Mesothelial cell of epicardium (in vitro differentiated cells): ENCODE measurements around the gene KRTAP12-4. TPM values are rescaled to one million over a fixed set of nuclear protein-coding genes. Genes with fewer than 3 reads are reported as not detected.
"Not testable (repeated sequence)": the region's sequence is repeated elsewhere in the genome, so short reads cannot be mapped to it uniquely, and the experiment has no call there.

Experiments
- DNase-seq, 2 experiments: peaks; one replicate each; pipeline ENCODE4 v3.0.0; 2021; ENCODE audit warnings: low spot score in 2 of 2; ENCODE audit not compliant: unreplicated experiment in 2 of 2
- H3K27ac Mint-ChIP-seq: 2 replicates; pipeline ENCODE4 v1.8.0; 2021; ENCODE audit warnings: mixed read lengths
- H3K27me3 Mint-ChIP-seq: 2 replicates; pipeline ENCODE4 v1.8.0; 2021; ENCODE audit warnings: low read depth, mixed read lengths
- H3K36me3 Mint-ChIP-seq: 2 replicates; pipeline ENCODE4 v1.8.0; 2021; ENCODE audit warnings: mixed read lengths
- H3K4me1 Mint-ChIP-seq: 2 replicates; pipeline ENCODE4 v1.8.0; 2021; ENCODE audit warnings: mixed read lengths
- H3K4me3 Mint-ChIP-seq: 2 replicates; pipeline ENCODE4 v1.8.0; 2021; ENCODE audit warnings: mild to moderate bottlenecking, moderate library complexity, mixed read lengths
- H3K9me3 Mint-ChIP-seq: 2 replicates; pipeline ENCODE4 v1.8.0; 2021; ENCODE audit warnings: mixed read lengths
- total RNA-seq: library from RNA; stranded (reverse); gene quantifications from 3 replicates; pipeline ENCODE4 v1.2.1, GENCODE V29; 2021
- TF ChIP-seq, protein P1 (sequence below): fragments of 200-600 bp; sonication (generic); IDR thresholded peaks from one replicate; pipeline ENCODE4 v1.5.0; 2021; ENCODE audit warnings: antibody characterized with exemption; ENCODE audit not compliant: unreplicated experiment

The KRTAP12-4 gene
- total RNA-seq, 1 donor from 2014 or later = not detected

DNA sequence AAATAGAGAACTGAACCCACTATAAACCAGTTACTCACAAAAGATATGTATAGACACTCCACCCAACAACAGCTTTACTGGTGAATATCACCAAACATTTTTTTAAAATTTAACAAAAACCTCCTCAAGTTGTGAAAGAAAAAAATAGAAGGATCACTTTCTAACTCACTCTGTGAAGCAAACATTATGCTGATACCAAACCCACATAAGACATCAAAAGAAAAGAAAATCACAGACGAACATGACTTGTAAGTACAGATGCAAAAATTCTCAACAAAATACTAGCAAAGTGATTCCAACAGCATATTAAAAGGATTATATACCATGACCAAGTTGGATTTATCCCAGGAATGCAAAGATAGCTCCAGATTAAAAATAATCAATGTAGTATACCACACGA lies 37.2 kb upstream of the KRTAP12-4 start:
- H3K4me3 Mint-ChIP-seq = no peak overlapping the region
- peaks cover 21% of the 10 kb centered on the region for H3K9me3 Mint-ChIP-seq
- TF ChIP-seq, protein P1, sequence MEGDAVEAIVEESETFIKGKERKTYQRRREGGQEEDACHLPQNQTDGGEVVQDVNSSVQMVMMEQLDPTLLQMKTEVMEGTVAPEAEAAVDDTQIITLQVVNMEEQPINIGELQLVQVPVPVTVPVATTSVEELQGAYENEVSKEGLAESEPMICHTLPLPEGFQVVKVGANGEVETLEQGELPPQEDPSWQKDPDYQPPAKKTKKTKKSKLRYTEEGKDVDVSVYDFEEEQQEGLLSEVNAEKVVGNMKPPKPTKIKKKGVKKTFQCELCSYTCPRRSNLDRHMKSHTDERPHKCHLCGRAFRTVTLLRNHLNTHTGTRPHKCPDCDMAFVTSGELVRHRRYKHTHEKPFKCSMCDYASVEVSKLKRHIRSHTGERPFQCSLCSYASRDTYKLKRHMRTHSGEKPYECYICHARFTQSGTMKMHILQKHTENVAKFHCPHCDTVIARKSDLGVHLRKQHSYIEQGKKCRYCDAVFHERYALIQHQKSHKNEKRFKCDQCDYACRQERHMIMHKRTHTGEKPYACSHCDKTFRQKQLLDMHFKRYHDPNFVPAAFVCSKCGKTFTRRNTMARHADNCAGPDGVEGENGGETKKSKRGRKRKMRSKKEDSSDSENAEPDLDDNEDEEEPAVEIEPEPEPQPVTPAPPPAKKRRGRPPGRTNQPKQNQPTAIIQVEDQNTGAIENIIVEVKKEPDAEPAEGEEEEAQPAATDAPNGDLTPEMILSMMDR = no peak

DNA sequence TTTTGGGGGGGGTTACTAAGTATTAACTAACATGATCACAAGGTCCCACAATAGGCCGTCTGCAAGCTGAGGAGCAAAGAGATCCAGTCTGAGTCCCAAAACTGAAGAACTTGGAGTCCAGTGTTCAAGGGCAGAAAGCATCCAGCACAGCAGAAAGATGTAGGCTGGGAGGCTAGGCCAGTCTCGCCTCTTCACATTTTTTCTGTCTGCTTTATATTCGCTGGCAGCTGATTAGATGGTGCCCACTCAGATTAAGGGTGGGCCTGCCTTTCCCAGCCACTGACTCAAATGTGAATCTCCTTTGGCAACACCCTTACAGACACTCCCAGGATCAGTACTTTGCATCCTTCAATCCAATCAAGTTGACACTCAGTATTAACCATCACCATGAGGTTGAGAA lies 35.3 kb upstream of the KRTAP12-4 start:
- not testable (repeated sequence) for H3K36me3 Mint-ChIP-seq, H3K4me1 Mint-ChIP-seq, H3K4me3 Mint-ChIP-seq, H3K27ac Mint-ChIP-seq
- Mint-ChIP-seq H3K27me3 (peaks cover 49% of the 10 kb centered on the region), H3K9me3 (peaks cover 21% of the 10 kb centered on the region)
- peak in 1 of 2 experiments; percentile 13 for DNase-seq

More for the DNA sequence above, 37.2 kb upstream of the KRTAP12-4 start:
- peaks cover 51% of the 10 kb centered on the region for H3K27me3 Mint-ChIP-seq
- H3K27ac Mint-ChIP-seq = no peak overlapping the region
- DNase-seq = no peak
- H3K36me3 Mint-ChIP-seq = peaks cover 2% of the 10 kb centered on the region
- H3K4me1 Mint-ChIP-seq = peaks cover 2% of the 10 kb centered on the region

DNA sequence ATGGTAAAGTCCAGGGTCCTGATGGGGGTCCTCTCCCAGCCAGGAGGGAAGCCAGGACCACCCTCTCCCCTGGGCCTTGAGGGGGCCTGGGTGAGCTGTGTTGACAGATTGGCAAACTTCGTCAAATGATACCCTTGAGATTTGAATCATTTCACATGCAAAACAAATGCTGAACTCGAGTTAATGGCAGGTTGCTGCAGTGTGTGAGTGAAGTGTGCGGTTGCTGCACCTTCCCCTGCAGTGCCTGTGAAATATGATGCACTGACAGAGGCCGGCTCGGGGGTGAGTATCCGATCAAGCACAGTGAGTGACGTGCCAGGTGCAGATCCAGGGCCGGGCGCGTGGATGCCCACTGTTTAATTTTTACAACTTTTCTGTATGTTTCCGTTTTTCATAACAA lies 33.2 kb upstream of the KRTAP12-4 start:
- TF ChIP-seq, protein P1 = no peak
- Mint-ChIP-seq H3K9me3 (peaks cover 5% of the 10 kb centered on the region), H3K4me3 (no peak overlapping the region), H3K27ac (no peak overlapping the region), H3K36me3 (peaks cover 2% of the 10 kb centered on the region), H3K27me3 (peaks cover 58% of the 10 kb centered on the region), H3K4me1 (peaks cover 5% of the 10 kb centered on the region)
- DNase-seq = peak in 1 of 2 experiments; percentile 10

DNA sequence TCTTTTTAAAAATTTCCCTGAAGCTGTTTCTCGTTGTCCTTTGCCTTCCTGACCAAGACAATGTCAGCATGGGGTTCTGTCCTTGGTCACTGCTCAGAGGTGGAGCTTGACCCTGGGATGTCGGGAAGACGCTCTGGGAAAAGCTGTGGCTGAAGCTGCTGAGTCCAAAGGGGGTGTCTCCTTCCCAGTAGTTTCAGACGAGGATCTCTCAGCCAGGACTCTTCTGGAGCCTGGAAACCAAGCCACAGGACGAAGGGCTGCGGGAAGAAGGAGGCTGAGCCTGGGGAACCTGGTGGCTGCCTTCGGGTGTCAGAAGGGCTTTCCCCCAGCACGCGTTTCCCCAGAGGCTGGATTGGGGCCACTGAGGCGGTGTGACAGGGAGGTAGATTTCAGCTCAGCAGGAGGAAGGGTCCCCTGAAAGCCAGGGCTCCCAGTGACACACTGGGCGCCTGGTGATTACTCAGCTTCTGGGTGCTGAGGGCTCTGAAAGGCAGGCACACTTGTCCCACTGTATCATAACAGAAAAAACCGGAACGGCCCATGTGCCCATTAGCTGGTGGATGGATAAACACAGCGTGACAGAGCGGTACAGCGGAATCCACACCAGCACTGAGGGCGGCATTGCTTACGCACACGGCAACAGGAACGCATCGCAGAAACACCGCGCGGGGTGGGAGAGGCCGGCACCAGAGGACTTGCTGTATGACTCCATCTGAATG lies 32.5 kb upstream of the KRTAP12-4 start:
- H3K9me3 Mint-ChIP-seq = no peaks in the 10 kb centered on the region
- H3K27ac Mint-ChIP-seq = no peak overlapping the region
- H3K4me3 Mint-ChIP-seq = no peak overlapping the region
- DNase-seq = peak in 1 of 2 experiments; percentile 28
- peaks cover 5% of the 10 kb centered on the region for H3K4me1 Mint-ChIP-seq
- TF ChIP-seq, protein P1 = no peak
- H3K36me3 Mint-ChIP-seq = no peaks in the 10 kb centered on the region
- peaks cover 64% of the 10 kb centered on the region for H3K27me3 Mint-ChIP-seq

DNA sequence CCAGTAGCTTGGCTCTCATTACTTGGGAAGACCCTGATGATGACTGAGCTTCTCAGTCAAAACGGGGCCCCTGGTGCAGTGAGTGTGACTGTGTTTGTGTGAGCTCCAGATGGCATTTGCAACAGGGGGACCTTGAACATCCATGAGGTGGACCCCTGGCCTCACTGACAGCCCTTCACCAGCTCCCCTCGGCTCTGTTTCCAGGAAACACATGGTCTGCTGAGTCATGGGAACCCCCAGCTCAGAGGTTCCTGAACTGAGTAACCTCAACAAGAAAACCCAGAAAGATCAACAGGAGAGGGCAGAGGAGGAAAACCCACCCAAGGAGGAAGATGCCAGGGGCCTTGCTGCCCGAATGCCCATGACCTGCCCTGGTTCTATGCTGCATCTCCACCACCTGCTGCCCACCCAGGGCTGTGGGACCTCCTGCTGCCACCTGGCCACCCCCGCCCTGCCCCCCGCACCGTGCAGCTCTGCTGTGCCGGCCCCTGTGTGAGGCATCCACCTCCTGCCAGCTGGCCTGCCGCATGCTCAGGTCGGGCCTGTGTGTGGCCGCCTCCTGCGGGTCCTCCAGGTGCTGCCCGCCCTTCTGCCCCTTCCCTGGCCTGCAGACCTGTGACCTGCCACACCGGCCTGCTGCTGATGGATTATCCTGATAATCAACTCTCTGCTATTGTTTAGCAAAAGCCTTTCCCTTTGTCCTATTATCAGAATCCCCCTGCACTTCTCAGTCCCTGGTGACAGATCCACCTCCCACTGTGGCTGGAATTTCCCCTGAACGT lies 31.7 kb upstream of the KRTAP12-4 start:
- Mint-ChIP-seq H3K36me3 (no peaks in the 10 kb centered on the region), H3K9me3 (no peaks in the 10 kb centered on the region), H3K4me1 (peaks cover 5% of the 10 kb centered on the region), H3K27me3 (peaks cover 63% of the 10 kb centered on the region), H3K27ac (no peak overlapping the region), H3K4me3 (no peak overlapping the region)
- DNase-seq = peak in 1 of 2 experiments; percentile 36
- TF ChIP-seq, protein P1 = no peak

DNA sequence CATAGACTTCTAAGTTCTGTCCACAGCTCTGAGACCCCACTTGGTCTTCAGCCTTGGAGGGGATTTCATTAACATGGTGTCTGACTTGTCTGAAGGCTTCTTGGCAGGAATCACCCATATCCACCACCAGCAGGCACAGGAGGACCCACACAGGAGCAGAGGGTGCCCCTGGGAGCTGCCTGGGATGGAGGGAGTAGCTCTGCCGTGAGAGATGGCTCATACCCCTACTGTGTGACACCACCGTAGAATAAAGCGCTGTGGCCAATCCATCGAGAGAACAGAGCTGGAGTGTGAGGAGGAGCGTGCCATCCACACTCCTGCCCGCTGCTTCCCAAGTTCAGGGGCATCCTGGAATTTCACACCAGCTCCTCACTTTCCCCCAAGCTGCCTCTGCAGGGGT lies 30.6 kb upstream of the KRTAP12-4 start:
- peaks cover 64% of the 10 kb centered on the region for H3K27me3 Mint-ChIP-seq
- H3K4me1 Mint-ChIP-seq, H3K36me3 Mint-ChIP-seq, H3K27ac Mint-ChIP-seq, H3K9me3 Mint-ChIP-seq, H3K4me3 Mint-ChIP-seq, DNase-seq: not testable (repeated sequence)
